ENCODE results near the gene SLC25A12.

GRCh38 chr2:171807119-171807518, 86.9 kb downstream of the SLC25A12 start:
- no peak for TF ChIP-seq CTCF (IDR thresholded peaks at IDR 0.05; ENCODE audit: low read depth, low read length)
- TF ChIP-seq EZH2phosphoT487 (IDR thresholded peaks at IDR 0.05; ENCODE audit: low read depth): no peak

Data from OCI-LY3 (cell line).